ENCODE data around the gene DAPK3.

Gene DAPK3

DNA sequence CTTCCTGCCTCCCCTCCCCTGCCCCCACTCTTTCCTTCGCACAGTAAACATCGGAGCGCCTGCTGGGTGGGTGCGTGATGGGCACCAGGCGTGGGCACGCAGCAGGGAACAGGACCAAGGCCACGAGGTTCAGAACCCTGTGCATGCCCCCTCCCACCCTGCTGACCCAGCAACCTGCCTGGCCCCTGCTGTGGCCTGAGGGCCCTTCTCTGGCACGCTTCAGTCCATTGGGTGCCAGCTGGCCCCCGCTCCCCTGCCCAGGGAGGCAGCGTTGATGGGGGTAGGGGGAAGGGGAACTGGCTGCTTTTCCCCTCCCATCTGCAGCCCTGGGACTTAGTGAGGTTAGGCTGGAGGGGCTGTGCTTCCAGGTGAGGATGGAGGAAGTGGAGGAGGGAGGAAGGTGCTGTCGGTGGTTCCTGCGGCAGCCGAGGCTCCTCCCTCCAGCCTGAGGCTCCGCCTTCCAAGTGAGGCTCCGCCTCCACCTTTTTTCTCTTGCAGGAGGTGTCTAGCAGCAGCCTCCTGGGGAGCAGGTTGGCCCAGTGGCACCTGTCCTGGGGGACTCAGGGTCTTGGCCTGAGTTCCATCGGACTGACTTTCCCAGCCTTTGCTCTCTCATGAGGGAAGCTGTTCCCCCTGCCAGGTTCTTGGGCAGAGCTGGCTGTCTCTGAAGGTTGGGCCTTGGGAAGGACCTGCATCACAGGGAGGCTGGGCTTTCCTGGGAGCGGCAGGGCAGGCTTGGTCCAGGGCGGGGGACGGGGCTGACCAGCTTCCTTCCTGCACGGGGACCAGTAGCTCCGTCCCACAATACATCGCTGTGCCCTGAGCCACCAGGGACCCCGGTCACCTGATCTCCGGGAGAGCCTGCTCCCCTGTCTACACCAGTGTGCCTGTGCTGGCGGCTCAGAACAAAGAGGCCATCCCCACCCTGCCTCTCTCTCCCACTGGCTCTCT is 43.9 kb upstream of the DAPK3 start:
- no peak overlapping the region for H3K4me3 ChIP-seq (ENCODE audit: insufficient read depth in 1 of 2, low read depth in 1 of 2, low read length in 2 of 2)
- H3K27me3 ChIP-seq (ENCODE audit: control insufficient read depth in 1 of 2, insufficient read depth in 1 of 2, low read length in 2 of 2): no peaks in the 10 kb centered on the region
- peak overlapping the region in 1 of 2 experiments; percentile 81 for H3K14ac ChIP-seq (ENCODE audit: low read length in 2 of 2)
- peaks cover 50% of the 10 kb centered on the region for H3K79me1 ChIP-seq (replicated peaks; ENCODE audit: low read length, poor library complexity, severe bottlenecking)
- no peak overlapping the region for H2BK15ac ChIP-seq (ENCODE audit: low read depth, poor library complexity, severe bottlenecking)
- H3K23ac ChIP-seq (ENCODE audit: low read length in 2 of 2): peak overlapping the region in 1 of 2 experiments; percentile 41
- H3K36me3 ChIP-seq (ENCODE audit: control insufficient read depth in 1 of 2, insufficient read depth in 2 of 2, low read depth in 1 of 2, low read length in 2 of 2): peaks cover 32 to 92% of the 10 kb centered on the region in 2 experiments
- H2BK120ac ChIP-seq (ENCODE audit: low read depth, low read length): no peak overlapping the region
- H3K18ac ChIP-seq (ENCODE audit: low read depth in 1 of 2, low read length in 2 of 2): peak overlapping the region in 1 of 2 experiments; percentile 67
- H2AFZ ChIP-seq (ENCODE audit: low read depth, low read length): no peak overlapping the region
- H3K9ac ChIP-seq (ENCODE audit: low read length): no peak overlapping the region
- no peak overlapping the region for H4K8ac ChIP-seq (ENCODE audit: low read length)
- H3K27ac ChIP-seq (ENCODE audit: low read length, poor library complexity, severe bottlenecking): no peak overlapping the region
- no peak for DNase-seq
- no peak overlapping the region for H2AK5ac ChIP-seq (ENCODE audit: low read length, severe bottlenecking)
- H3K4me1 ChIP-seq (ENCODE audit: control insufficient read depth, insufficient read depth, low read depth, low read length): peaks cover 54% of the 10 kb centered on the region
- no peak overlapping the region for H3K4me2 ChIP-seq (ENCODE audit: low read length, poor library complexity, severe bottlenecking)
- peak overlapping the region in 1 of 2 experiments; percentile 64 for H2BK12ac ChIP-seq (ENCODE audit: low read length in 2 of 2)
- WGBS: 77% methylated on average over 25 of the region's 25 CpGs
- H3K4ac ChIP-seq (ENCODE audit: low read depth in 1 of 2, low read length in 2 of 2): peak overlapping the region; percentile 7 to 29
- H2BK5ac ChIP-seq (ENCODE audit: low read depth, low read length, poor library complexity, severe bottlenecking): no peak overlapping the region
- no peak overlapping the region for H4K91ac ChIP-seq (ENCODE audit: low read length)
- no peaks in the 10 kb centered on the region for H3K9me3 ChIP-seq (ENCODE audit: control insufficient read depth, low read length)

DNA sequence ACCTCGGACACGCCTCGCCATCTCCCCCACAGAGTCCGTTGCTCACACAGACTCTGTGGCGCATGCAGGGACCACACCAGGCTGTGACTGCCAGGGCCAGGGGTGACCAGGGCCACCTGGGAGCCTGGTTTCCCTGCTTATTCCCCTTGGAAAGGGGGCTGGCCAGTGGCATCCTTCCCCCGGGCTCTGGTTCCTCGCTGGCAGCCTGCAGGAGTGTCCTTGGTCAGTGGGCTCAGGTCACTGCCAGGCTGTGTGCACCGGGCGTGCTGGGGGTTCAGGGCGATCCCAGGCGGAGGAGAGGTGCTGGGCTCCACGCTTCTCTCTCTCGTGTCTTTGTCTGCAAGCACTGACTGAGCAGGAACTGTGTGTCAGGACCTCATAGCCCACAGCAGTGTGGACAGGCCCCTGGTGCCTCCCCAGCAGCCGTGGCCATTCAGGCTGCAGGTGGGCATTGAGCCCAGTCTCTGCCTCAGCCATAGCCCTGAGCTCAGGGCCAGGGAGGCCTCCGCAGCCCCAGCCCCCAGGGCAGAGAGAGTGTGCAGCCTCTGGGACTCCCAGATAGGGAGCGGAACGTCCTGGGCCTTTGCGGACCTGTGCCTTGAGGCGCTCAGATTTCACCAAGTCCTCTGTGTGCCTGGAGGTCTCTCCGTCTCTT is 43.1 kb upstream of the DAPK3 start:
- H3K4me2 ChIP-seq (ENCODE audit: low read length, poor library complexity, severe bottlenecking): no peak overlapping the region
- peaks cover 60% of the 10 kb centered on the region for H3K4me1 ChIP-seq (ENCODE audit: control insufficient read depth, insufficient read depth, low read depth, low read length)
- H3K36me3 ChIP-seq (ENCODE audit: control insufficient read depth in 1 of 2, insufficient read depth in 2 of 2, low read depth in 1 of 2, low read length in 2 of 2): peaks cover 32 to 85% of the 10 kb centered on the region in 2 experiments
- no peak overlapping the region for H3K18ac ChIP-seq (ENCODE audit: low read depth in 1 of 2, low read length in 2 of 2)
- H2BK120ac ChIP-seq (ENCODE audit: low read depth, low read length): no peak overlapping the region
- H3K79me1 ChIP-seq (replicated peaks; ENCODE audit: low read length, poor library complexity, severe bottlenecking): peaks cover 50% of the 10 kb centered on the region
- peak overlapping the region; percentile 15 for H4K91ac ChIP-seq (ENCODE audit: low read length)
- no peak overlapping the region for H3K27ac ChIP-seq (ENCODE audit: low read length, poor library complexity, severe bottlenecking)
- no peaks in the 10 kb centered on the region for H3K9me3 ChIP-seq (ENCODE audit: control insufficient read depth, low read length)
- no peak overlapping the region for H3K9ac ChIP-seq (ENCODE audit: low read length)
- H2BK12ac ChIP-seq (ENCODE audit: low read length in 2 of 2): no peak overlapping the region
- DNase-seq: no peak
- no peak overlapping the region for H2AK5ac ChIP-seq (ENCODE audit: low read length, severe bottlenecking)
- no peak overlapping the region for H3K23ac ChIP-seq (ENCODE audit: low read length in 2 of 2)
- H2BK5ac ChIP-seq (ENCODE audit: low read depth, low read length, poor library complexity, severe bottlenecking): no peak overlapping the region
- 96% methylated on average over 20 of the region's 20 CpGs for WGBS
- H3K4ac ChIP-seq (ENCODE audit: low read depth in 1 of 2, low read length in 2 of 2): no peak overlapping the region
- no peak overlapping the region for H3K14ac ChIP-seq (ENCODE audit: low read length in 2 of 2)
- no peak overlapping the region for H4K8ac ChIP-seq (ENCODE audit: low read length)
- no peak overlapping the region for H2BK15ac ChIP-seq (ENCODE audit: low read depth, poor library complexity, severe bottlenecking)
- H3K4me3 ChIP-seq (ENCODE audit: insufficient read depth in 1 of 2, low read depth in 1 of 2, low read length in 2 of 2): no peak overlapping the region
- no peaks in the 10 kb centered on the region for H3K27me3 ChIP-seq (ENCODE audit: control insufficient read depth in 1 of 2, insufficient read depth in 1 of 2, low read length in 2 of 2)
- H2AFZ ChIP-seq (ENCODE audit: low read depth, low read length): no peak overlapping the region

- no peak overlapping the region for H3K4ac ChIP-seq (ENCODE audit: low read depth in 1 of 2, low read length in 2 of 2)
- no peak overlapping the region for H3K23ac ChIP-seq (ENCODE audit: low read length in 2 of 2)
- DNase-seq: no peak
- H2BK15ac ChIP-seq (ENCODE audit: low read depth, poor library complexity, severe bottlenecking): no peak overlapping the region
- H3K14ac ChIP-seq (ENCODE audit: low read length in 2 of 2): no peak overlapping the region
- no peak overlapping the region for H3K18ac ChIP-seq (ENCODE audit: low read depth in 1 of 2, low read length in 2 of 2)
- no peak overlapping the region for H2BK120ac ChIP-seq (ENCODE audit: low read depth, low read length)
- H3K4me1 ChIP-seq (ENCODE audit: control insufficient read depth, insufficient read depth, low read depth, low read length): peaks cover 60% of the 10 kb centered on the region
- H2AFZ ChIP-seq (ENCODE audit: low read depth, low read length): no peak overlapping the region
- WGBS: 96% methylated on average over 33 of the region's 33 CpGs
- H4K91ac ChIP-seq (ENCODE audit: low read length): no peak overlapping the region
- no peak overlapping the region for H3K4me3 ChIP-seq (ENCODE audit: insufficient read depth in 1 of 2, low read depth in 1 of 2, low read length in 2 of 2)
- no peak overlapping the region for H2BK12ac ChIP-seq (ENCODE audit: low read length in 2 of 2)
- H3K4me2 ChIP-seq (ENCODE audit: low read length, poor library complexity, severe bottlenecking): no peak overlapping the region
- no peak overlapping the region for H2AK5ac ChIP-seq (ENCODE audit: low read length, severe bottlenecking)
- H3K79me1 ChIP-seq (replicated peaks; ENCODE audit: low read length, poor library complexity, severe bottlenecking): peaks cover 45% of the 10 kb centered on the region
- H4K8ac ChIP-seq (ENCODE audit: low read length): no peak overlapping the region
- no peaks in the 10 kb centered on the region for H3K9me3 ChIP-seq (ENCODE audit: control insufficient read depth, low read length)
- no peak overlapping the region for H3K9ac ChIP-seq (ENCODE audit: low read length)
- H3K27me3 ChIP-seq (ENCODE audit: control insufficient read depth in 1 of 2, insufficient read depth in 1 of 2, low read length in 2 of 2): no peaks in the 10 kb centered on the region
- H3K36me3 ChIP-seq (ENCODE audit: control insufficient read depth in 1 of 2, insufficient read depth in 2 of 2, low read depth in 1 of 2, low read length in 2 of 2): peaks cover 32 to 76% of the 10 kb centered on the region in 2 experiments
- H3K27ac ChIP-seq (ENCODE audit: low read length, poor library complexity, severe bottlenecking): no peak overlapping the region
- no peak overlapping the region for H2BK5ac ChIP-seq (ENCODE audit: low read depth, low read length, poor library complexity, severe bottlenecking)
Measured at GRCh38 chr19:4012975-4013634, 42.2 kb upstream of the DAPK3 start.

Measured in mesenchymal stem cell (in vitro differentiated cells and primary cell).